Activated CD8-positive, alpha-beta memory T cell treated with anti-CD3 and anti-CD28 coated beads, Interleukin-2, amount 50 U/mL, for 24 hours (primary cell): ENCODE measurements around the gene LAMB2.

Experiments
- DNase-seq: peaks from one replicate; pipeline ENCODE4 v3.0.0-alpha.2; 2020; ENCODE audit errors: extremely low read depth

The LAMB2 gene

GRCh38 chr3:49076116-49076515 lies 56.7 kb downstream of the LAMB2 start:
- no peak for DNase-seq
